ENCODE data around the gene LIPC. TPM values are rescaled to one million over a fixed set of nuclear protein-coding genes. Genes with fewer than 3 reads are reported as not detected.

Gene LIPC
- total RNA-seq, 1 donor from 2014 or later, result not detected

DNA sequence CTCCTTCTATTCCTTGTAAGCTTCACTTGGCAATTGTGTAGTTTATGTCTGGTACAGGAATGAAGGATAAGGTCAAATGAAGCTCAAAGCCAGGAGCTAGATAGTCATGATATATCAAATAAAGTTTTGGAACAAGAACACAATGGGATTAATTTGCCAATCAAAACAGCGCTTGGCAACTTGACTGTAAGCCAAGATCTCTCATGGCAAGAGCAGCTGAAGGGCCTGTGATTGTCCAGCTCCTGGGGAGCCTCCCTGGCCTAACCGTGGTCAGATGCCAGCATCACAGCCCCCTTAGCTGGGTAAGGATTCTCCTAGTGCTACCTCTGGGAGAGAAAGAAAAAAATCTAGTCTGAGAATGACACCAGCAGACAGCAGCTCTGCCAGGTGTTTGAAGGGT lies 97.2 kb downstream of the LIPC start:
- no peaks in the 10 kb centered on the region for H3K36me3 Mint-ChIP-seq (ENCODE audit: low read depth, unreplicated experiment)
- H3K27ac Mint-ChIP-seq (ENCODE audit: unreplicated experiment), result no peak overlapping the region
- no peaks in the 10 kb centered on the region for H3K9me3 Mint-ChIP-seq (ENCODE audit: unreplicated experiment)
- no peak overlapping the region for H3K4me3 Mint-ChIP-seq (ENCODE audit: unreplicated experiment)
- no peaks in the 10 kb centered on the region for H3K4me1 Mint-ChIP-seq (ENCODE audit: unreplicated experiment)
- no peak for TF ChIP-seq CTCF (IDR thresholded peaks at IDR 0.05; ENCODE audit: unreplicated experiment)
- DNase-seq (ENCODE audit: low spot score), result no peak
- no peaks in the 10 kb centered on the region for H3K27me3 Mint-ChIP-seq (ENCODE audit: unreplicated experiment)

- Mint-ChIP-seq H3K9me3 (ENCODE audit: unreplicated experiment) (no peaks in the 10 kb centered on the region), H3K27ac (ENCODE audit: unreplicated experiment) (no peak overlapping the region), H3K4me3 (ENCODE audit: unreplicated experiment) (no peak overlapping the region), H3K4me1 (ENCODE audit: unreplicated experiment) (no peaks in the 10 kb centered on the region), H3K36me3 (ENCODE audit: low read depth, unreplicated experiment) (no peaks in the 10 kb centered on the region), H3K27me3 (ENCODE audit: unreplicated experiment) (no peaks in the 10 kb centered on the region)
- DNase-seq (ENCODE audit: low spot score), result no peak
- TF ChIP-seq CTCF (IDR thresholded peaks at IDR 0.05; ENCODE audit: unreplicated experiment), result no peak
These were observed 98.3 kb downstream of the LIPC start for GRCh38 chr15:58530056-58530590.

DNA sequence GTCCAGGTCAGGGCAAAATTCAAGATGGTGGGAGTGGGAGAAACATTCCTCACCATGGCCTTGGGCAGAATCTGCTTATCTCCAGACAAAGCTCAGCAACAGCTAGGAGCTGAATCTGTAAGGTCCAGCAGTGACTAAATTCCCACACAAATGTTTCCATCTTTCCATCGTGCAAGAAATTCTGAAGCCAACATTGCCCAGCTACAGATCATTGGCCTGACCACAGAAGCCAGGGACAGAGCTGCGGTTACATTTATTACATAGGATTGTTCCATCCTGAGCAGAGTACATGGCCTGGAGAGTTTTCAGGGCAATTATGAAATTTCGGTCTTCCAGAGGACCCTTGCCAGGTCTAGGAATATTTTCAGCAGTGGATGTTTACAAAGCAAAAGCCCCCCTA lies 100.3 kb downstream of the LIPC start:
- DNase-seq (ENCODE audit: low spot score), result no peak
- Mint-ChIP-seq H3K36me3 (ENCODE audit: low read depth, unreplicated experiment) (no peaks in the 10 kb centered on the region), H3K27me3 (ENCODE audit: unreplicated experiment) (peaks cover 2% of the 10 kb centered on the region), H3K9me3 (ENCODE audit: unreplicated experiment) (no peaks in the 10 kb centered on the region), H3K4me3 (ENCODE audit: unreplicated experiment) (no peak overlapping the region), H3K4me1 (ENCODE audit: unreplicated experiment) (no peaks in the 10 kb centered on the region), H3K27ac (ENCODE audit: unreplicated experiment) (no peak overlapping the region)
- TF ChIP-seq CTCF (IDR thresholded peaks at IDR 0.05; ENCODE audit: unreplicated experiment), result no peak

GRCh38 chr15:58534556-58534955 lies 102.8 kb downstream of the LIPC start:
- no peak for TF ChIP-seq CTCF (IDR thresholded peaks at IDR 0.05; ENCODE audit: unreplicated experiment)
- no peaks in the 10 kb centered on the region for H3K4me1 Mint-ChIP-seq (ENCODE audit: unreplicated experiment)
- H3K27ac Mint-ChIP-seq (ENCODE audit: unreplicated experiment), result no peak overlapping the region

DNA sequence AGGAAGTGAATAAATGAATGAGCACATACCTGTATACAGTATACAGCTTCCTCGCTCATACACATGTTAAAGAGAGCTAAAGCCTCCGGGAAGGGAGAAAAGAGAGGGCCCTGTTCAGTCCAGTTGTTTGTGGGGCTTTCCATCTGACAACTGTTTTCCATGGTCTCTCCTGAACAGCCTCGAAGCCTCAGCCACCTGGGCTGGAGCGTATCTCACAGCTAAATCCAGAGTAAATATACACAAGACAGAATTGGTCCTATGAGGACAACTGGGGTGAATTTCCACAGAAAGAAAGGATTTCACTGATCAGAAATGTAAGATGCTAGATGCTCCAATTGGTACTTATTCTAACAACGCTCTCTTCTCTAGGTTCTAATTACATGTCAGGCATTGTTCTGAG lies 103.5 kb downstream of the LIPC start:
- Mint-ChIP-seq H3K27ac (ENCODE audit: unreplicated experiment) (no peak overlapping the region), H3K36me3 (ENCODE audit: low read depth, unreplicated experiment) (no peaks in the 10 kb centered on the region), H3K4me3 (ENCODE audit: unreplicated experiment) (no peak overlapping the region), H3K4me1 (ENCODE audit: unreplicated experiment) (no peaks in the 10 kb centered on the region), H3K9me3 (ENCODE audit: unreplicated experiment) (no peaks in the 10 kb centered on the region), H3K27me3 (ENCODE audit: unreplicated experiment) (peaks cover 2% of the 10 kb centered on the region)
- TF ChIP-seq CTCF (IDR thresholded peaks at IDR 0.05; ENCODE audit: unreplicated experiment), result no peak
- no peak for DNase-seq (ENCODE audit: low spot score)

More at GRCh38 chr15:58534556-58534955, 102.8 kb downstream of the LIPC start:
- DNase-seq (ENCODE audit: low spot score), result no peak
- no peaks in the 10 kb centered on the region for H3K36me3 Mint-ChIP-seq (ENCODE audit: low read depth, unreplicated experiment)
- H3K9me3 Mint-ChIP-seq (ENCODE audit: unreplicated experiment), result no peaks in the 10 kb centered on the region
- no peak overlapping the region for H3K4me3 Mint-ChIP-seq (ENCODE audit: unreplicated experiment)
- H3K27me3 Mint-ChIP-seq (ENCODE audit: unreplicated experiment), result peaks cover 2% of the 10 kb centered on the region

Measured in endothelial cell (in vitro differentiated cells).